CD4-positive, alpha-beta memory T cell (primary cell): Measurements from ENCODE around the gene SDF4. TPM values are rescaled to one million over a fixed set of nuclear protein-coding genes. Genes with fewer than 3 reads are reported as not detected.
A peak's percentile ranks its signal among the peaks of the same experiment; 100 is the strongest.

Source experiments
- CTCF ChIA-PET: fragments of 350-600 bp; sonication (Branson Sonifier 250); formaldehyde crosslinking; loops from one replicate; lab custom pipeline; 2021; ENCODE audit warnings: inconsistent platforms; ENCODE audit not compliant: partially characterized antibody; lab: Charles Lee
- POLR2A ChIA-PET: fragments of 350-600 bp; sonication (Branson Sonifier 250); formaldehyde crosslinking; loops from one replicate; lab custom pipeline; 2021; ENCODE audit not compliant: partially characterized antibody; lab: Charles Lee
- DNase-seq, 5 donors: peaks; one replicate each; pipeline versions ENCODE4 v3.0.0 to v3.0.0-alpha.2; 2020 to 2022; ENCODE audit warnings: mixed read lengths in 1 of 5
- H3K27ac ChIP-seq: one replicate; pipeline ENCODE4 v1.7.0; 2013; ENCODE audit warnings: low read depth, low read length
- H3K27me3 ChIP-seq: 2 replicates; pipeline ENCODE4 v1.7.0; 2013; ENCODE audit warnings: mild to moderate bottlenecking, low read length, moderate library complexity; ENCODE audit not compliant: insufficient read depth
- H3K36me3 ChIP-seq: 2 replicates; pipeline ENCODE4 v1.7.0; 2013; ENCODE audit warnings: mild to moderate bottlenecking, low read length, moderate library complexity; ENCODE audit not compliant: insufficient read depth
- H3K4me1 ChIP-seq: 2 replicates; pipeline ENCODE4 v1.7.0; 2013; ENCODE audit warnings: mild to moderate bottlenecking, low read length, moderate library complexity; ENCODE audit not compliant: insufficient read depth
- H3K4me3 ChIP-seq, 2 donors: one replicate each; pipeline ENCODE4 v1.7.0; 2013; ENCODE audit warnings: low read length in 2 of 2, mild to moderate bottlenecking in 1 of 2
- H3K9me3 ChIP-seq, 2 donors: one replicate each; pipeline ENCODE4 v1.7.0; 2013; ENCODE audit warnings: low read length in 2 of 2, control low read depth in 1 of 2; ENCODE audit not compliant: control insufficient read depth in 1 of 2
- H3K27ac Mint-ChIP-seq, 7 donors: one replicate each; pipeline ENCODE4 v1.8.0; 2020 to 2021; ENCODE audit warnings: mixed read lengths in 7 of 7, mild to moderate bottlenecking in 6 of 7, inconsistent platforms in 3 of 7, moderate library complexity in 3 of 7
- H3K27me3 Mint-ChIP-seq, 2 donors: one replicate each; pipeline ENCODE4 v1.8.0; 2020 to 2021; ENCODE audit warnings: mixed read lengths in 2 of 2
- H3K36me3 Mint-ChIP-seq, 2 donors: one replicate each; pipeline ENCODE4 v1.8.0; 2020 to 2021; ENCODE audit warnings: mixed read lengths in 2 of 2, inconsistent platforms in 1 of 2, mild to moderate bottlenecking in 1 of 2
- H3K4me1 Mint-ChIP-seq, 4 donors: one replicate each; pipeline ENCODE4 v1.8.0; 2020 to 2021; ENCODE audit warnings: mixed read lengths in 4 of 4, mild to moderate bottlenecking in 1 of 4
- H3K4me3 Mint-ChIP-seq, 8 donors: one replicate each; pipeline ENCODE4 v1.8.0; 2020 to 2021; ENCODE audit warnings: mixed read lengths in 8 of 8, mild to moderate bottlenecking in 7 of 8, moderate library complexity in 6 of 8, inconsistent platforms in 3 of 8
- H3K9me3 Mint-ChIP-seq, 8 donors: one replicate each; pipeline ENCODE4 v1.8.0; 2020 to 2021; ENCODE audit warnings: mixed read lengths in 8 of 8, mild to moderate bottlenecking in 5 of 8, inconsistent platforms in 3 of 8, moderate library complexity in 1 of 8
- intact Hi-C: fragments of 100-400 bp; cut with micrococcal nuclease; formaldehyde crosslinking; loops from one replicate; pipeline ENCODE4 v1.15.1; 2023
- polyA plus RNA-seq, 2 donors: library from polyadenylated mRNA; unstranded; fragments of 300-500 nt; fragmentation: Illumina TruSeq; gene quantifications; one replicate each; pipeline ENCODE4 v1.2.3, GENCODE V29; 2021
- total RNA-seq, 2 experiments: library from RNA; stranded (reverse); gene quantifications; one replicate each; pipeline ENCODE4 v1.2.3, GENCODE V29; 2021

Gene SDF4
- total and polyA plus RNA-seq, 4 experiments from 2014 or later, result 97.4 to 138 (median 116) TPM

GRCh38 chr1:1213345-1214265 lies 18.2 kb downstream of the SDF4 start, which contains the start of gene TNFRSF4:
TNFRSF4 (minus strand) TSS chr1:1214153; CDS start chr1:1214127, 26 bp downstream.
- no peaks in the 10 kb centered on the region for H3K27me3 Mint-ChIP-seq
- H3K36me3 Mint-ChIP-seq, result peaks cover 0 to 10% of the 10 kb centered on the region in 2 donors
- H3K9me3 Mint-ChIP-seq, result no peaks in the 10 kb centered on the region
- DNase-seq, result peak in 4 of 5 donors; percentile 42 to 62 (median 54)
- ChIA-PET POLR2A (interaction anchor here (0.5 to 3.3 kb wide), 8 partner anchors 13 to 84 kb away, joined by 3 to 17 read pairs (median 6); partner anchors contain the start of genes B3GALT6 and SDF4), CTCF (no interaction called here)
- intact Hi-C loops, result loop anchor here (2.0 kb wide), 1 partner anchor 17 kb away; no protein-coding TSS in a partner anchor
- peaks cover 9% of the 10 kb centered on the region for H3K36me3 ChIP-seq
- no peaks in the 10 kb centered on the region for H3K9me3 ChIP-seq
- H3K27ac ChIP-seq, result peak within 1 kb of the TSS; percentile 86
- peak within 1 kb of the TSS; percentile 71 to 83 (median 79) for H3K4me3 Mint-ChIP-seq
- H3K27ac Mint-ChIP-seq, result peak within 1 kb of the TSS; percentile 79 to 100 (median 94)
- peaks cover 81% of the 10 kb centered on the region for H3K4me1 ChIP-seq
- H3K4me1 Mint-ChIP-seq, result peaks cover 12 to 62% (median 36%) of the 10 kb centered on the region in 4 donors
- no peaks in the 10 kb centered on the region for H3K27me3 ChIP-seq
- H3K4me3 ChIP-seq, result peak within 1 kb of the TSS; percentile 55 to 78

GRCh38 chr1:1212780-1213344 lies 18.9 kb downstream of the SDF4 start:
- peak overlapping the region; percentile 86 for H3K27ac ChIP-seq
- Mint-ChIP-seq H3K4me3 (peak overlapping the region; percentile 43 to 83 (median 74)), H3K27me3 (no peaks in the 10 kb centered on the region), H3K27ac (peak overlapping the region in 6 of 7 donors; percentile 25 to 98 (median 57)), H3K4me1 (peaks cover 17 to 64% (median 40%) of the 10 kb centered on the region in 4 donors), H3K36me3 (peaks cover 0 to 10% of the 10 kb centered on the region in 2 donors), H3K9me3 (no peaks in the 10 kb centered on the region)
- peak; percentile 46 to 71 (median 57) for DNase-seq
- H3K9me3 ChIP-seq, result no peaks in the 10 kb centered on the region
- peaks cover 2% of the 10 kb centered on the region for H3K36me3 ChIP-seq
- H3K4me1 ChIP-seq, result peaks cover 80% of the 10 kb centered on the region
- intact Hi-C loops, result no loop called here
- ChIA-PET POLR2A (interaction anchor here (0.8 to 2.2 kb wide), 5 partner anchors 14 to 199 kb away, joined by 3 to 11 read pairs (median 6); partner anchors contain the start of genes B3GALT6 and SDF4), CTCF (interaction anchor here (0.6 kb wide), 1 partner anchor 53 kb away, joined by 3 read pairs; no protein-coding TSS in a partner anchor)
- H3K4me3 ChIP-seq, result peak overlapping the region; percentile 55 to 78
- H3K27me3 ChIP-seq, result no peaks in the 10 kb centered on the region

DNA sequence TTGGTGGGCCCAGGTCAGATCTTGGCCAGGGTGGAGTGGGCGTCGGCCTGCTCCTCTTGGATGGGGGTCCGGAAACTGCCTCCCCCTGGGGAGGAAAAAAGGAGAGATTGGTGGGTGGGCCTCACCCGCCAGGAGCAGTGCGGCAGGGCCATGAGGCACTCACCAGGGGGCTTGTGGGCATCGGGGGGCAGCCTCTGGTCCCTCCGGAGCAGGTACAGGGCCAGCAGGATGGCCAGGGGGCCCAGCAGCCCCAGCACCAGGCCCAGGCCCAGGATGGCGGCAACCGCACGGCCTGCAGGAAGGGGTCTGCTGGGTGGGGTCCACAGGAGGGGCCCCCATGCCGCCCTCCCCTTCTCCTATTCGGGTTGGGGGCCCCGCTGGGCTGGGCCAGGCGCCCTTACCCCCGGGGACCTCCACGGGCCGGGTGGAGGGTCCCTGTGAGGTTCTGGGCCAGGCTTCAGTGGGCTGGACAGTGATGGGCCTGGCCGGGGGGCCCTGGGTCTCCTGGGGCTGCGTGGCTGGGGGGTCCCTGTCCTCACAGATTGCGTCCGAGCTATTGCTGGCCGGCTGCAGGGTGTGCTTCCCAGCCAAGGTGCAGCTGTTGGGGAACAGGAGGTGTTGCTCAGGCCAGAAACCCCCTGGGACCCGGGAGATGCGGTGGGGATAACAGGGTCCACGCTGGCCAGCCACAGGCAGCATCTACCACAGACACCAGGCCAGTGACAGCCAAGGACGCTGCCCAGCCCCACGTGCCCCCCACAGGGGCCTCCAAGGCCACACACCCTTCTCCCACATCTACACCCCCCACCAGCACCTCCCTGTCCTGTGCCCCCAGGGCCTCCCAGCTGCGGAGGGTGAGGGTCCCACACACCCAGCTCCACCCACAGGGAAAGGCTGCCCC lies 20.0 kb downstream of the SDF4 start:
- peaks cover 18 to 61% (median 36%) of the 10 kb centered on the region in 4 donors for H3K4me1 Mint-ChIP-seq
- H3K27me3 Mint-ChIP-seq, result no peaks in the 10 kb centered on the region
- peaks cover 0 to 6% of the 10 kb centered on the region in 2 donors for H3K36me3 Mint-ChIP-seq
- H3K27ac Mint-ChIP-seq, result peak overlapping the region in 5 of 7 donors; percentile 52 to 86 (median 60)
- Histone ChIP-seq H3K36me3 (no peaks in the 10 kb centered on the region), H3K27ac (peak overlapping the region; percentile 41), H3K4me3 (no peak overlapping the region), H3K27me3 (no peaks in the 10 kb centered on the region), H3K9me3 (no peaks in the 10 kb centered on the region), H3K4me1 (peaks cover 80% of the 10 kb centered on the region)
- no peaks in the 10 kb centered on the region for H3K9me3 Mint-ChIP-seq
- intact Hi-C loops, result no loop called here
- ChIA-PET POLR2A (interaction anchor here (0.8 to 2.2 kb wide), 4 partner anchors 13 to 198 kb away, joined by 3 to 11 read pairs (median 8); partner anchors contain the start of genes B3GALT6 and SDF4), CTCF (interaction anchor here (0.6 kb wide), 1 partner anchor 52 kb away, joined by 3 read pairs; no protein-coding TSS in a partner anchor)
- H3K4me3 Mint-ChIP-seq, result peak overlapping the region; percentile 47 to 79 (median 66)
- DNase-seq, result peak in 1 of 5 donors; percentile 33

DNA sequence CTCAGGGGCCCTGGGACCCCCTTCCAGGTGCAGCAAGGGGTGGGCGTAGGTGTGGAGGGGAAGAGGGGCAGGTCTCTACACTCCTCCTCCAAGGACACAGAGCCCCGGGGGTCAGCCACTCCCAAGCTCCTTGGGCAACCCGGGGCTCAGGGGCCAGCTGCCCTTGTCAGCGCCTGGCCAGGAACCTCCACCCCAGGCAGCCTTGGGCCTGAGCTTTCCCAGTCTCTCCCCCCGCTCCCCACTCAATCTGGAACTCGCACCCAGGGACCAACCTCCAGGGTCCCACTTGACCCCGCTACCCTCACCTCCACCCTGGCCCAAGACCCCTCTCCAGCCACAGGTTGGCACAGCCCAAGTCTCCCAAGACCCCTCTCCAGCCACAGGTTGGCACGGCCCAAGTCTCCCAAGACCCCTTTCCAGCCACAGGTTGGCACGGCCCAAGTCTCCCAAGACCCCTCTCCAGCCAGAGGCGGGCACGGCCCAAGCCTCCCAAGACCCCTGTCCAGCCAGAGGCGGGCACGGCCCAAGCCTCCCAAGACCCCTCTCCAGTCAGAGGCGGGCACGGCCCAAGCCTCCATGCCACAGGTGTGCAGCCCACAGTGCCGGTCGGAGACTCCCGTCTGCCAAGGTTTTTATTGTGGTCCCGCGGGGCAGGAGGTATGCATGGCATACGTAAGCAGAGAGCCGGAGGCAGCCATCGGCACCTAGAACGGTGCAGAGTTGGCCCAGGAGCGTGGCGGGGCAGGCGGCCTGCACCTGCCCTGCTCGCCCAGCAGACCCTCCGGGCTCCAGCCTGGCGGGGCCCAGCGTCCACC lies 20.9 kb downstream of the SDF4 start:
- intact Hi-C loops, result no loop called here
- Histone ChIP-seq H3K27me3 (no peaks in the 10 kb centered on the region), H3K36me3 (no peaks in the 10 kb centered on the region), H3K9me3 (no peaks in the 10 kb centered on the region), H3K4me3 (no peak overlapping the region), H3K27ac (peak overlapping the region; percentile 41), H3K4me1 (peaks cover 80% of the 10 kb centered on the region)
- peaks cover 13 to 56% (median 34%) of the 10 kb centered on the region in 4 donors for H3K4me1 Mint-ChIP-seq
- no peaks in the 10 kb centered on the region for H3K9me3 Mint-ChIP-seq
- peak in 1 of 5 donors; percentile 40 for DNase-seq
- ChIA-PET CTCF (no interaction called here), POLR2A (no interaction called here)
- peak overlapping the region; percentile 7 to 71 (median 40) for H3K4me3 Mint-ChIP-seq
- no peaks in the 10 kb centered on the region for H3K27me3 Mint-ChIP-seq
- H3K27ac Mint-ChIP-seq, result peak overlapping the region; percentile 62 to 93 (median 75)
- peaks cover 0 to 1% of the 10 kb centered on the region in 2 donors for H3K36me3 Mint-ChIP-seq

DNA sequence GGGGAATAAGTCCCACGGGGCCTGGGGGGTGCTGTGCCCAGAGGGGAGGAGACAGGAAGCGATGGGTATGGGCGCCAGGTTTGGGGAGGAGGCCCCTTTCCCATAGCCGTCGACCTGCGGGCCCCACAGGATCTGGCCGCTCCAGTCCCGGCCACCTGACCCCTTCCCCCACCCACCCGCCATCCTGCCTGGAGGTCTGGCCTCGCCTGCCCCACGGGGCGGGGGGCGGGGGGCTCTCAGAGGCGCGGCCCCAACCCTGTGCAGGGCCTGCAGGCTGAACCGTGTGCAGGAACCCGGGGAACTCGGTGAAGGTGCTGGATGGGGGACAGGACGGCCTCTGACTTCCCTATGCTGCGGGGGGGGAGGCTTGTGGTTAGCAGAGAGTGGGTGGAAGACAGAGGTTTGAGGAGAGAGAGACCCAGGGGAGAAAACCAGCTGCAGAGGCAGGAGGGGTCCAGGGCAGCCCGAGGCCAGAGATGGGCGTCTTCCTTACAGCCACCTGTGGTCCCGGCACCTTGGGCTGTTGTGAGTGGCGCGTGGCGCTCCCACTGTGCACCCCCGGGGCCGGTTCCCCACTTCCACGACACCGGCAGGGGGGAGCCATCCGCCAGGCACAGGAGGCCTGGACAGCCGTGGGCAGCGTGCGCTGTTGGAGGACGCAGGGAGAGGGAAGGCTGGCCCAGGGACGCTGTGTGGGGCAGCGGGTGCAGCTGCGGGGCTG lies 22.9 kb downstream of the SDF4 start:
- Histone ChIP-seq H3K27ac (peak overlapping the region; percentile 84), H3K36me3 (no peaks in the 10 kb centered on the region), H3K4me1 (peaks cover 66% of the 10 kb centered on the region), H3K4me3 (peak overlapping the region in 1 of 2 donors; percentile 52), H3K9me3 (no peaks in the 10 kb centered on the region), H3K27me3 (no peaks in the 10 kb centered on the region)
- H3K36me3 Mint-ChIP-seq, result peaks cover 0 to 1% of the 10 kb centered on the region in 2 donors
- CTCF ChIA-PET, result interaction anchor here (1.0 kb wide), 1 partner anchor 87 kb away, joined by 4 read pairs; no protein-coding TSS in a partner anchor
- H3K9me3 Mint-ChIP-seq, result no peaks in the 10 kb centered on the region
- POLR2A ChIA-PET, result interaction anchor here (1.2 to 5.0 kb wide), 7 partner anchors 8 to 166 kb away, joined by 3 to 38 read pairs (median 5); partner anchors contain the start of genes AURKAIP1, B3GALT6 and SDF4
- peak in 4 of 5 donors; percentile 49 to 73 (median 55) for DNase-seq
- peaks cover 9 to 37% (median 21%) of the 10 kb centered on the region in 4 donors for H3K4me1 Mint-ChIP-seq
- intact Hi-C loops, result loop anchor here (5.0 kb wide), 1 partner anchor 52 kb away; no protein-coding TSS in a partner anchor
- peak overlapping the region; percentile 92 to 98 (median 96) for H3K27ac Mint-ChIP-seq
- H3K27me3 Mint-ChIP-seq, result no peaks in the 10 kb centered on the region
- peak overlapping the region; percentile 76 to 94 (median 85) for H3K4me3 Mint-ChIP-seq
